Stimulated activated CD8-positive, alpha-beta memory T cell treated with anti-CD3 and anti-CD28 coated beads, Interleukin-4, amount 100 ng/mL, for 1 hour (primary cell): ENCODE measurements around the gene RERE.
"Not testable (repeated sequence)": the region's sequence is repeated elsewhere in the genome, so short reads cannot be mapped to it uniquely, and the experiment has no call there.

Experiments
- DNase-seq, 2 donors: peaks; one replicate each; pipeline ENCODE4 v3.0.0-alpha.2; 2020; ENCODE audit warnings: low read depth in 2 of 2, low spot score in 1 of 2

Gene RERE

DNA sequence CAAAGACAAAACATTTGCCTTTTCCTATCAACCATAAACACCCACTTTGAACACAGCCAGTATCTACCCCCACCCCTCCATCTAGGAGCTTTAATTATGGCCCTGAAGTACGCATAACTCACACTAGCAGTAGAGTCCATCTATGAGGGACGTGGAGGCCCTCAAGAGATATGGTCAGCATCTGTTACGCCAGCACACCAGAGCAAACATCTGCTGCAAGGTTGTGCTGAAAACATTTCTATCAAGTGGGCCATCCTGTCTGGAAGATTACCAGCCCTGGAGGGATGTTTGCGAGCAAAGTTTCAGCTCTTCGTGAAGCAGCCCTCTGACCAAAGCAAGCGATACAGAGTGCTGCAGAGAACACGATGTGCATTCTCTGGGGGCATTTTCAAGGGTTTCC is 424.9 kb downstream of the RERE start:
- no peak for DNase-seq

DNA sequence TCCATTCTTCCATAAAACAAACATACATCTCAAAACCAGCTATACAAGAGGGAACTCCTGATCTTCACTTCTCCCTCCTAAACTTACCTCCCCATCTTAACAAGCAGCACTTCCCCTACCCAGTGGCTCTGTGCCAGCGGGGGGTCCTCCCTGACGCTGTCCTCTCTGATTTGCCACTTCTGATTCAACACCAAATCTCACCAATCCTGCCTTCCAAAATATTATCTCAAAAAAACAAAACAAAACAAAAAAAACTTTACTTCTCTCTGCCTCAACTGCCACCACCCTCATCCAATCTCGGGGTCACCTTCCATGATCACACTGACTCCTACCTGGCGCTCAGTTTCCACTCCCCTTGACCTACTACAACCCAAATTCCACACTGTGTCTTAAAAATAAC is 426.7 kb downstream of the RERE start:
- no peak for DNase-seq

DNA sequence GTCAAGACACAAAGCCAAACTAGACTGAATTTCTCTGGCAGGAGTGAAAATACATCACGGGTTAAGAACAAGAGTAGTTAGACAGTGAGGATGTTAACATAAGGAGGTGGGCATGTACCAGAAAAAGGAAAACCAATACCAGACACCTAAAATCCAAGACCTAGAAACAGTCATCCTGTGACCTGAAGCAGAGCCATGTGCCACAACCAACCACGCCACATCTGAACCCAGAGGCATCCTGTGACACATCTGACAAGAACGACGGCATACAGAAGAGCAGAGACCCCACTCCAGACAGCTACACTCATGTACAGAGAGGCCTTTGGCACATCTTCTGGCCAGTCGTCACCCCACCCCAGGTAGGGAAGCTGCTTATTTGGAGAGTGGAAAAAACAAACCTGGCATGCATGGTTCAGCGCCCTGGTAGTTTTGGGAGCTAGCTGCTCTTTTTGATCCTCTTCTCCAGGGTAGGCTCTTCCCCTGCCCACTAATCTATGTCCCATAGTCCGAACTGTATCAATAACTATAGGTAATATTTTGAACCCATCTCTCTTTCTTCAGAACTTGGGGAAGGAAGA is 427.4 kb downstream of the RERE start:
- DNase-seq: no peak

DNA sequence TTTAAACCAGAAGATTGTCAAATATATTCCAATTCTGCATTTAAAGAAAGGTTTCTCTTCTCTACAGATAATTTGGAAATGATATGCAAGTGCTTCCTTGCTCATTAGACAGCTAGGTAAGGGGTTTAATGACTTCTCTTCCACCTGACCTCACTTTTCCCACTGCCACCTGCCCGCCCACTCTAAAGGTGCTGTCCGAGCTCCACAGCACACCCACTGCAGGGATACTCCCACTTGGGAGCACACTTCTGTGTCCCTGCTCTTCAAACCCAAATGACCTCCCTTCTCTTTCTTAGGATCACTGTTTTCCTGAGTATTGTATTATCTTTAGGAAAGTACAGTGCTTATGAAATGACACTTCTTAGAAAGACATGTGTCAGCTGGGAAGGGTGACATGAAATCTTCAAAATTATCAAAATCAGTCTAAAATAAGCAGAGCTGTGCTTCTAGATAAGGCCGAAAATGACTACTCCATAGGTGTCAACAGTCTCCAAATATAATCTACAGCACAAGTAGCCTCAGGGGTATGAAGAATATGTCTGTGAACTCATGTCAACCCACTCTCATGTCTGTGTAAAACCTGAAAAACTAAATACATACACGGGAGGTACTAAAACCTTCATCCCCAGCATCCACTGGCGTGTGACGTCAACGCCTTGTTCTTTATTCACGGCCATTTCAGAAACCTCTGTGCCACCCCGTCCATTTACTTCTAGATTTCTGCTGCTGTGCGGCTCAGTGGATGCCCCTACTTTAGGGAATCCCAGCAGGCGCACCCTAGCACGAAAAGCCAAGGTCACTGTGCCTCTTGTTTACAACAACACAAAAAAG is 428.5 kb downstream of the RERE start:
- DNase-seq: no peak

DNA sequence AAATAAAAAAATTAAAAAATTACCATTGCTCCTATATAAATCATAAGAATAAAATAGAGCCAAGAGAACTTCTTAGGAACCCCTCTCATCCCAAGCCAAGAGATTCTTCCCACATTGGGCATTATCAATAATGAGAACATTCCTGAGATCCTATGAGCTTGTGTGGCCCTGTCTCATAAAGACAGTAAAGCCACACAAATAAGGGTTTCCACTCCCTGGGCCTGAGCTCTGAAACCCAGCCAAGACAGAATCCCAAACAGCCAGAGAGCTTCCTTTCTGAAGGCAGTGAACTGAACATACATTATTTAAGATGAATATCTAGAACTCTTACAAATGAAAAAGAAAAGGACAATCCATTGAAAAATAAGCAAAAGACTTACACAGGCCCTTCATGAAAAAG is 431.2 kb downstream of the RERE start:
- DNase-seq: no peak

DNA sequence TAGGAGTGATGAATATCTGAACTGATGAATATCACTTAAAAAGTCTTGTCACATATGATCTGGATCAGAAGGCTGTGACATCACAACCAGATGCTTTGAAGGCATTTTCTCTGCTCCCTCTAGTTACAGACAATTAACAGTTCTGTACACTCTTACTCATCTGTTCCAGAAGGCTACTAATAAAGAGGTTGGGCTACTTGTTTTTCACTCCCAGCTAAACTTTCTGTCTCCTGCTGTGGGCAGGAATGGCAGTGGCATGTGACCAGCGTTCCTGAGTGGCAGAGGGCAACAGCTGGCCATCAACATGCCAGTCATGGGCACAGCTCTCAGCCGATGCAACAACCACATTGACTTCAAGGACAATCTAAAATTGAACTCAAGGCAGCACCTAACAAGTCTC is 432.9 kb downstream of the RERE start:
- DNase-seq: no peak

- no peak for DNase-seq
Observed at GRCh38 chr1:8384088-8384487, 433.4 kb downstream of the RERE start.

- DNase-seq: no peak
Observed at GRCh38 chr1:8382608-8383505, 434.6 kb downstream of the RERE start.

DNA sequence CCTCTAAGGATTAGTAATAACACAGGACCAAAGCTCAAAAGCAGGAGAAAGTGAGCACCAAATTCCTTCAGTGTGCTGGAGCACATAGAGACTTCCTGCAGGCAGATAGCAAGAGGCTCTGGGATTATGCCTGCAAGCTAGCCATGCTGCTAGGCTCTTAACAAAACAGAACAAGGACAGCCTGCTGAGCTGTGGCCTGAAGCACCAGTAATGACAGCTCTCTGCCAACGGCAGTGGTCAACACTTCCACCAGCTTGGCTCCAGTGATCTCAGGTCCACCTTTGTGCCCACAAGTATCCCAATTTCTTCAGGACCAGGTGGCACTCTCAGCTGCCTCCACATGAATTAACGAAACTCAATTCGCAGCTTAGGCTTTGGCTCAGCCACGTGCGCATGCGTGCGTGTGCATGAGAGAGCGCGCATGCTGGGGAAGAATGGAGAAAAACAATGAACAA is 435.4 kb downstream of the RERE start:
- no peak for DNase-seq

GRCh38 chr1:8381618-8382017 is 435.8 kb downstream of the RERE start:
- no peak for DNase-seq

DNA sequence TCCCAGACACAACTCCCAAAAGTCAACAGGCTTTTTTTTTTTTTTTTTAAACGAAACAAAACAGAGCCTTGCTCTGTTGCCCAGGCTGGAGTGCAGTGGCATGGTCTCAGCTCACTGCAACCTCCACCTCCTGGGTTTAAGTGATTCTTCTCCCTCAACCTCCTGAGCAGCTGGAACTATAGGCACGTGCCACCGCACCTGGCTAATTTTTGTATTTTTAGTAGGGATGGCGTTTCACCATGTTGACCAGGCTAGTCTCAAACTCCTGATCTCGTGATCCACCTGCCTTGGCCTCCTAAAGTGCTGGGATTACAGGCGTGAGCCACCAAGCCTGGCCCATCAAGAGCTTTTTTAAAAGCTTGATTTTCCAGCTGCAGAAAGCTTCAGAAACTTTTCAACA is 437.1 kb downstream of the RERE start:
- DNase-seq: not testable (repeated sequence)

DNA sequence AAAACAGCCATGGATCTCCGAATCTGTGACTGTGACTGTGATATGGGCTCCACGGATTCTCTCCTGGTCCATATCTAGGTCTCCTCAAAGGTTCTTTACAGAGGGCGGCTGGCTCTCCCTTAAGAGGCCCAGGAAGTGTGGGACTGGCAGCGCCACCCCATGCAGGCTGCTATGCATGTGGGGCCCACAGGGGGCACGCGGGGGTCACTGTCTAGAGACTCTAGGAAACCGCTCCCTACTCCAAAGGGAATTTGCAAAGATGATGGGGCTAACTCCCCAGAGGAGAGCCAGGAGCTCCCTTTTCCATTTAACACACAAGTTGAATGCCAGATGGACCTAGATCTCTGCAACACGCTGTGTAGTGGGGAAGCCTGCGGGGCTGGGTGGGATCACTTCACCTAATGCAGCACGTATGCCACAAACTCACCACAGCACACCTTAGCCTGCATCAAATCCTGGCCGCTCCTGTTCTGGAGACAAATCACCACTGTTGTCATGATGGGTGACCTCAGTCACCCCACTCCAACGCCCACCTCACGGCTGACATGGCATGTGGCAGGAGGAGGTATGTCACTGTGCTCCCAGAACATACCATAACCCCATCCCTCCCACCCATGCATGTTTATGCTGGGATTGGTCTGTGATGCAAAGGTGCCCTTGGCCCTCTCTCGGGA is 437.8 kb downstream of the RERE start:
- no peak for DNase-seq

GRCh38 chr1:8378981-8379470 is 438.4 kb downstream of the RERE start:
- no peak for DNase-seq

- no peak for DNase-seq
Observed at GRCh38 chr1:8378178-8378577, 439.3 kb downstream of the RERE start.

DNA sequence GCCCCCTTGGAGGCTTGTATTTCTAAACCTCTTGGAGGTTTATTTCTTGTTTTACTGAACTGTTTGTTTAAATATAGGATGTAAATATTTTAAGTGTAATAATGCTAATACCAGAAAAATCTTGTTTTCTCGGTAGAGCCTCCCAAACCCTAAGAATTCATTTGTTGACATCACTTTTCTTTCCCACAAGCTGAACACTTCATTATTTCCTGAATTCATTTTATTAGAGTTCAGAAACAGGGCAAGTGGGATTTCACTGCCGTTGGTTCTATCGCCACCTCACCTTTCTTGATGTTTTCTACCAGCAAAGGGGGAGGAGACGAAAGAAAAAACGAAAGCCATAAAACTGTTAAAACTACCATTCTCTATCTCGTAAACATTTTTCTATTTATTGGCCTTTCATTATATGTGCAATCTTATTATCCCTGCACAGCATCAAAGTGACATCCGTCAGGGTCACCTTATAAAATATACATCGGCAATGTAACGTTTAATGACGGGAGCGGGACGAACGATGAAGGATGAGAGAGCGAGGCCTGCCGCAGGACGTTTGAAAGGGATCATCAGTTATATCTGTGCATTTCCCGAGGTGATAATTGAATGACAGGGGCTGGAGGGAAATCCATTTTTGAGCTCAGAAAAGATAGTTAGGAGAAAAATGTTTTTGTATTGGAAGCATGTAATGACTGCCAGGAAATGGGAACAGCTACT is 440.0 kb downstream of the RERE start:
- no peak for DNase-seq

DNA sequence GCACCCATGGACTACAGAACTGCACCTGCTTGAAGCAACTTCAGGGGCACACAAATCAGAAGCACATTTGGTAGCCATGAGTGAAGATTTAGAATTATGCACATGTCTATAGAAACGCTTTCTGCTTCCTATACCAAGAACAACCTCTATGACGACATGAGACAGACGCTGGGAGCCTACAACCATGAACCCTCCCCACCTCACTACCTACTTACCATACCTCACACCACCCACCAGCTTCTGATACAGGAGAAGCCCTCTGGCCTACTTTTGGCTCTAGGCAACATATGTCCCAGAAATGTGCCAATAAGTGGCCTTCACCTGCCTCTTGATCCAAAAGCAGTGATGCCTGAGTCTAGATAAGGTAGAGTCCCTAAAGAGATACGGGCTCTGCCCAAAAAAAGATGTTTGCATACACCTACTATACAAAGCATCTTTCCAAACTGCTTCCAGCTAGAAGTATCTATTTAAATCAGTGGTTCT is 441.0 kb downstream of the RERE start:
- DNase-seq: no peak

DNA sequence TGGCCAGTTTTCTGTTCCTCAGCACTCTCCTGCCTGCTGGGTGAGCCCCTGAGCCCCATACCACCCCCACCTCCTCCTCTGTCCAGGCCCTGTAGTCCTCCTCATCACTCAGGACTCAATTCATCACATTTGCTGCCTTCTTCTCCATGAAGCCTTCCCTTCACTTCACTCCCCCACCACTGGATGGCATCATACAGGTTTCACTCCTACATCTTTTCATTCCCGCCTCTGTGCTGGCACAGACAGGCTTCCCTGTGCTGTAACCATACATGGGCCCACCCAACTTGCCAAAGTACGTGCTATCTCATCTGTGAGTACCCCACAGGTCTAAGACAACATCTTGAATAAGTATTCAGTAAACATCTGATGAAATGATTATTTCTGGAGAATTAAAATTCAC is 442.6 kb downstream of the RERE start:
- DNase-seq: no peak

DNA sequence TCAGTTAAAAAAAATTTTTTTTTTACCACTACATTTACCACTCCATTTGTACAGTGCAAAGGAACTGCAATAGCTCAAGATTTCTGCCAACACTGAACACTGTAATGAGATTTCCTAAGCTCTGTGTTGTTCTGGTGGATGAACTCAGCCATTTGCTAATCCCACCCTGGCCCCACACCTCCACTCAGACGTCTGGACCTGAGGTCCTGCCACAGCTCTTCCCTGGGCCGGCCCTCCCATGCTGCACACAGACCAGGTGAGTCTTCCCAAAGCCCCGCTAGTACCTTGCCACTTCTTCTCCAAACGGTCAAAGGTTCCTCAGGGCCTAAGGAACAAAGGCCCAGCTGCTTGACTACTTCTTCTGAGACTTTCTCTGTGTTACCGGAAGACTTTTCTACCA is 443.1 kb downstream of the RERE start:
- no peak for DNase-seq

DNA sequence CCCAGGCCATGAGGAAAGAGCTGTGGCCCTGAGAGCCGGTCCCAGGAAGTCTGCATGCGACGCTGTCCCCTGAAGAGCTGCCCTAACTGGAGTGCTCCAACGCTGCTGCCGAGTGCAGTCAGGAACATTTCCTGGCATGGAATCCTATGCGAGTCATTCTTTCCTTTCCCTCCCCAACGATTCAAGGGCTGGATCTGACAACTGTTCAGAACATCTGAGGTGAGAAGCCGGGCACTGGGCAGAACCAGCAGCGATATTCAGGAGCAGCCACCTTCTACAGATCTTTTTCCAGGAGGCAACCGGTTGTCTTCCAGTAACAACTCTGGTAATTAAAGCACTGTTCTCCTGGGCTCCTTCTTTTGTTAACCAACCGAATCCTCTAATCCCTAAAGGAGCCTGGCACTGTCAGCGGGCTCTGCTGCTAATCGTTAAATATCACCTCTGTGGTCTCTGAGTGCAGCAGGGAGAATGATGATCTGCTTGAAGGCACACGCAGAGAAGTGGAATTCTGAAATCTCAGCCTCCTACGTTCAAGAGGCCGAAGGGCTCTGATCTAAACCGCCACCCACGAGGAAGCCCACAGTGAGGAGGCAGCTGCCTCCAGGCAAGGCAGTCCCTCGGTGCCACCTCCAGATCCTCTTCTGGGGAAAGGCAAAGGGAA is 443.7 kb downstream of the RERE start:
- DNase-seq: no peak

DNA sequence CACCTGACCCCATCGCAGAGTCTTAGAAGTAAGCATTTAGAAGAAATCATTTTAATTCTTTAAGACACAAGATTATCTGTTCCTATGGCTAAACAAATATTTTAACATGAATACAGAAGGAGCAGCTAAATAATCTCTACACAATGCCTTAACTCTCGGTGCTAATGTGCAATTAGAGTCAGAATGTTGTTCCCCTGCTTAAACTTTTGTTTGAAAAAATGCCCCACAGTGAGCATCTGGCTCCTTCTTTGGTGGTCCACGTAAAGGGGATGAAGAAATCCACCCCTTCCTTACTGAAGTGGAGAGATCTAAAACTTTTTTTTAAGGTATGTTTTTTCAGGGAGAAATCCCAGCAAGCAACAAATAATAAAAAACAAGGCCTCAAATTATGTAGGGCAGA is 444.3 kb downstream of the RERE start:
- no peak for DNase-seq
